ENCODE measurements around the gene CNTLN. TPM values are rescaled to one million over a fixed set of nuclear protein-coding genes. Genes with fewer than 3 reads are reported as not detected.
"Not testable (repeated sequence)": the region's sequence is repeated elsewhere in the genome, so short reads cannot be mapped to it uniquely, and the experiment has no call there.

CNTLN gene
- total RNA-seq, 1 donor from 2014 or later = 10.1 TPM

DNA sequence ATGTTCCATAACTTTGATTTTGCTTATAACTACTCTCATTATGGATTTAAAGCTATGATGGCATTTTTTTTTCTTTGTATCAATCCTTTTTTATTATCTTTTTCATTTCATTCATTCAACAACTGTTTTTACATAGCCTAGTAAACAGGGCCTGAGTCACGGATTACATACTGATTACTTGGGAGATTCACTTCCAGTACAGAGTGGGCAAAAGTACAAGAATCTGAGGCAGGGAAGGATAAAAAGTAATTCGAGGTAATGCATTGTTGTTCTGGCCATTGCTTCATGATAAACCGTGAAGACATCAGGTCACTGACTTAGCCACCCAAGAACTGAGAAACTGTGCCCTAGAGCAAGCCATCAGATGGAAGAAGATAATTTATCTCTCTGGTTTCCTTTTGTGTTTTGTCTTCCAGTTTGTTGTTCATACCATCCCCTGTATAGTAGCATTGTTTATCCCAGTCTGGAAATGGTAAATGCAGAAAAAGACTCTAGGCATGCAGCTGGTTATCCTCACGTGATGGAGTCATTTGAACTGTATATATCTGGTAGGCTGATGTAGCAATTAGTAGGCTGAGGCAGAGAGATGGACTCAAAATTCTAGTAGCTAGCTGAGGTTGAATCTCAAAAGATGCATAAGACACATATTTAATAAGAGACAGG is 145.6 kb downstream of the CNTLN start:
- Histone ChIP-seq H3K27me3 (no peaks in the 10 kb centered on the region), H2AFZ (replicated peaks) (no peak overlapping the region), H3K79me2 (ENCODE audit: low read depth) (no peaks in the 10 kb centered on the region), H3K36me3 (no peaks in the 10 kb centered on the region), H3F3A (ENCODE audit: low read depth) (no peaks in the 10 kb centered on the region), H3K4me2 (no peak overlapping the region), H3K9me3 (ENCODE audit: low read depth) (no peaks in the 10 kb centered on the region), H3K4me1 (no peaks in the 10 kb centered on the region), H3K27ac (no peak overlapping the region), H3K4me3 (no peak overlapping the region), H3K9ac (no peak overlapping the region), H4K20me1 (ENCODE audit: low read depth) (no peaks in the 10 kb centered on the region)
- H3K4me1 Mint-ChIP-seq = no peaks in the 10 kb centered on the region
- no peak overlapping the region for H3K27ac Mint-ChIP-seq
- peaks cover 18% of the 10 kb centered on the region for H3K9me3 Mint-ChIP-seq
- DNase-seq (ENCODE audit: low spot score) = no peak
- H3K27me3 Mint-ChIP-seq (ENCODE audit: insufficient read depth, low read depth) = no peaks in the 10 kb centered on the region
- no peak overlapping the region for H3K4me3 Mint-ChIP-seq
- peaks cover 11% of the 10 kb centered on the region for H3K36me3 Mint-ChIP-seq
- no peak for TF ChIP-seq EZH2phosphoT487 (IDR thresholded peaks at IDR 0.05)
- TF ChIP-seq, protein P1, sequence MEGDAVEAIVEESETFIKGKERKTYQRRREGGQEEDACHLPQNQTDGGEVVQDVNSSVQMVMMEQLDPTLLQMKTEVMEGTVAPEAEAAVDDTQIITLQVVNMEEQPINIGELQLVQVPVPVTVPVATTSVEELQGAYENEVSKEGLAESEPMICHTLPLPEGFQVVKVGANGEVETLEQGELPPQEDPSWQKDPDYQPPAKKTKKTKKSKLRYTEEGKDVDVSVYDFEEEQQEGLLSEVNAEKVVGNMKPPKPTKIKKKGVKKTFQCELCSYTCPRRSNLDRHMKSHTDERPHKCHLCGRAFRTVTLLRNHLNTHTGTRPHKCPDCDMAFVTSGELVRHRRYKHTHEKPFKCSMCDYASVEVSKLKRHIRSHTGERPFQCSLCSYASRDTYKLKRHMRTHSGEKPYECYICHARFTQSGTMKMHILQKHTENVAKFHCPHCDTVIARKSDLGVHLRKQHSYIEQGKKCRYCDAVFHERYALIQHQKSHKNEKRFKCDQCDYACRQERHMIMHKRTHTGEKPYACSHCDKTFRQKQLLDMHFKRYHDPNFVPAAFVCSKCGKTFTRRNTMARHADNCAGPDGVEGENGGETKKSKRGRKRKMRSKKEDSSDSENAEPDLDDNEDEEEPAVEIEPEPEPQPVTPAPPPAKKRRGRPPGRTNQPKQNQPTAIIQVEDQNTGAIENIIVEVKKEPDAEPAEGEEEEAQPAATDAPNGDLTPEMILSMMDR (IDR thresholded peaks at IDR 0.05) = no peak
- TF ChIP-seq EZH2 (IDR thresholded peaks at IDR 0.05) = no peak

DNA sequence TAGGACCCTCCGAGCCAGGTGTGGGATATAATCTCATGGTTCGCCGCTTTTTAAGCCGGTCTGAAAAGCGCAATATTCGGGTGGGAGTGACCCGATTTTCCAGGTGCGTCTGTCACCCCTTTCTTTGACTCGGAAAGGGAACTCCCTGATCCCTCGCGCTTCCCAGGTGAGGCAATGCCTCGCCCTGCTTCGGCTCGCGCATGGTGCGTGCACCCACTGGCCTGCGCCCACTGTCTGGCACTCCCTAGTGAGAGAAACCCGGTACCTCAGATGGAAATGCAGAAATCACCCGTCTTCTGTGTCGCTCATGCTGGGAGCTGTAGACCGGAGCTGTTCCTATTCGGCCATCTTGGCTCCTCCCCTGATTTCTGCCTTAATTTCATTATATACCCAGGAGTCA is 155.8 kb downstream of the CNTLN start:
- not testable (repeated sequence) for H3K4me2 ChIP-seq; H3F3A ChIP-seq (ENCODE audit: low read depth); H3K27me3 Mint-ChIP-seq (ENCODE audit: insufficient read depth, low read depth); DNase-seq (ENCODE audit: low spot score); H3K27me3 ChIP-seq; H3K4me1 ChIP-seq; H3K4me1 Mint-ChIP-seq; H3K27ac ChIP-seq; H3K9me3 ChIP-seq (ENCODE audit: low read depth); H3K4me3 Mint-ChIP-seq; H3K79me2 ChIP-seq (ENCODE audit: low read depth); H4K20me1 ChIP-seq (ENCODE audit: low read depth); H3K36me3 ChIP-seq; H2AFZ ChIP-seq (replicated peaks); H3K27ac Mint-ChIP-seq; H3K4me3 ChIP-seq; H3K9ac ChIP-seq
- peaks cover 24% of the 10 kb centered on the region for H3K9me3 Mint-ChIP-seq
- H3K36me3 Mint-ChIP-seq = peaks cover 13% of the 10 kb centered on the region

DNA sequence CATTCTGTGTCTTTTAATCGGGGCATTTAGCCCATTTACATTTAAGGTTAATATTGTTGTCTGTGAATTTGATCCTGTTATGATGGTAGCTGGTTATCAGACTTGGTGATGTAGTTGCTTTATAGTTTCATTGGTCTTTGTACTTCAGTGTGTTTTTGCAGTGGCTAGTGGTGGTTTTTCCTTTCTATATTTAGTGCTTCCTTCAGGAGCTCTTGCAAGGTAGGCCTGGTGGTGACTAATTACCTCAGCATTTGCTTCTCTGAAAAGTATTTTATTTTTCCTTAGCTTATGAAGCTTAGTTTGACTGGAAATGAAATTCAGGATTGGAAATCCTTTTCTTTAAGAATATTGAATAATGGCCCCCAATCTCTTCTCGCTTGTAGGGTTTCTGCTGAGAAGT is 156.9 kb downstream of the CNTLN start:
- Histone ChIP-seq H4K20me1 (ENCODE audit: low read depth) (no peaks in the 10 kb centered on the region), H3F3A (ENCODE audit: low read depth) (no peaks in the 10 kb centered on the region), H3K4me3 (no peak overlapping the region), H3K9ac (no peak overlapping the region), H2AFZ (replicated peaks) (no peak overlapping the region), H3K36me3 (no peaks in the 10 kb centered on the region), H3K4me2 (no peak overlapping the region), H3K4me1 (no peaks in the 10 kb centered on the region), H3K27me3 (no peaks in the 10 kb centered on the region), H3K79me2 (ENCODE audit: low read depth) (no peaks in the 10 kb centered on the region), H3K27ac (no peak overlapping the region), H3K9me3 (ENCODE audit: low read depth) (no peaks in the 10 kb centered on the region)
- Mint-ChIP-seq H3K4me3 (no peak overlapping the region), H3K27ac (no peak overlapping the region), H3K36me3 (peaks cover 14% of the 10 kb centered on the region), H3K4me1 (peaks cover 6% of the 10 kb centered on the region), H3K9me3 (peaks cover 24% of the 10 kb centered on the region), H3K27me3 (ENCODE audit: insufficient read depth, low read depth) (no peaks in the 10 kb centered on the region)
- TF ChIP-seq, protein P1 (IDR thresholded peaks at IDR 0.05) = no peak
- no peak for DNase-seq (ENCODE audit: low spot score)

- Histone ChIP-seq H3K27ac (no peak overlapping the region), H3K4me2 (no peak overlapping the region), H4K20me1 (ENCODE audit: low read depth) (no peaks in the 10 kb centered on the region), H3F3A (ENCODE audit: low read depth) (no peaks in the 10 kb centered on the region), H2AFZ (replicated peaks) (no peak overlapping the region), H3K27me3 (no peaks in the 10 kb centered on the region), H3K9me3 (ENCODE audit: low read depth) (no peaks in the 10 kb centered on the region), H3K9ac (no peak overlapping the region), H3K4me3 (no peak overlapping the region), H3K79me2 (ENCODE audit: low read depth) (no peaks in the 10 kb centered on the region), H3K4me1 (no peaks in the 10 kb centered on the region), H3K36me3 (no peaks in the 10 kb centered on the region)
- DNase-seq (ENCODE audit: low spot score) = no peak
- Mint-ChIP-seq H3K27me3 (ENCODE audit: insufficient read depth, low read depth) (no peaks in the 10 kb centered on the region), H3K4me3 (no peak overlapping the region), H3K9me3 (peaks cover 24% of the 10 kb centered on the region), H3K36me3 (peaks cover 14% of the 10 kb centered on the region), H3K27ac (peak overlapping the region; percentile 90), H3K4me1 (peaks cover 6% of the 10 kb centered on the region)
- no peak for TF ChIP-seq EZH2 (IDR thresholded peaks at IDR 0.05)
- TF ChIP-seq, protein P1 (IDR thresholded peaks at IDR 0.05) = no peak
- no peak for TF ChIP-seq EZH2phosphoT487 (IDR thresholded peaks at IDR 0.05)
Measured at GRCh38 chr9:17293685-17294084, 158.8 kb downstream of the CNTLN start.
